NCI-H2196 treated with DMSO at 0.1 percent for 48 hours (cell line): ENCODE measurements around the gene PSD.
"Not testable (repeated sequence)": the region's sequence is repeated elsewhere in the genome, so short reads cannot be mapped to it uniquely, and the experiment has no call there.

Source experiments
- DNase-seq: peaks from one replicate; lab custom pipeline; 2025; ENCODE audit not compliant: unreplicated experiment; lab: John Stamatoyannopoulos, UW

PSD gene

DNA sequence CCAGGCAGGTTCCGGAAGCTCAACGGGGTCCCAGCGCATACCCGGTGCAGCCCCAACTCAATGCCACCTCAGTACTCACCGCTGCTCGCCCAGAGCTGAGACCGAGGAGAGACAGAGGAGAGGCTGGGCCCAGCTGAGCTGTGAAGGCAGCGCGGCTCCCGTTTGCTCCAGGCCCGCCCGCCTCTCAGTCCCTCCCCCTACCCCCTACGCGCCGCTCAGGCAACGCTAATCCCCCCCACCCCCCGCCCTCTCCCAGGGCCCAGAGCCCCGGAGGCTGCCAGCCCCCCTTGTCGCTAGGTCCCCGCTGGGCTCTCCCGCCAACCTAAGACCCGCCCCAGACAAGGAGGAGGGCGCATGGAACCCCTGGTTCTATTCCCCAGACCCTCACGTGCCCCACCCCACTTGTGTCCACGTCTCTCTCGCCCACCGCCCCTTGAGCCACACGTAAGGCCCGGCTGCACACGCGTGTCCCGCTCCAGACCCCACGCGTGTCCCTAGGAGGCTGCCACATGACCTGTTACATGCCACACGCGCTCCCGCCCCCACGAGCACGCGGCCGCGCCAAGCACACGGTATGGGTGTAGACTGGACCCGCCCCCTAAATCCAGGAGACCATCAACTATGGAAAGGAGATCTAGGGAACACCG is at the start of gene PSD:
Gene PSD (minus strand): TSS at position 164 of the 647 bp plus-strand sequence. CDS start 1,747 bp downstream, outside the sequence.
- peak; percentile 19 for DNase-seq

- DNase-seq, result no peak
These were observed 49.4 kb upstream of the PSD start for GRCh38 chr10:102467971-102468438.

GRCh38 chr10:102467318-102467717 is 48.7 kb upstream of the PSD start:
- DNase-seq, result no peak

DNA sequence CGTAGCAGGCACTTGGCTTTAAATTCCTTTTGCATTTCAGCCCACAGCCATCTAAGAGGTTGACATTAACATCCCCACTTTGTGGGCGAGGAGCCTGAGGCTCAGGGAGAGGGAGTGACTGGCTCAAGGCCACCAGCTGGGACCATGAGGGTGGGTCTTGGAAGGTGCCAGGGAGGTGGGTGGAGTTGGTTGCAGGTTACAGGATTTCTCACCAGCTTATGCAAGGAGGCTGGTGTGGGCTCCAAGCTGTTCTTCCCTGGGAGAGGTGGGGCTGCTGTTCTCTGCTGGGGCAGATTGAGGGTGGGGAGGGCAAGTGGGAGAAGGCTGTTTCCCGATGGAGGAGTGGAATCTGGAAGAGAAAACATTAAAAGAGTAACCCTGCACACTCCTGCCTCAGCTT is 46.9 kb upstream of the PSD start:
- DNase-seq, result no peak

DNA sequence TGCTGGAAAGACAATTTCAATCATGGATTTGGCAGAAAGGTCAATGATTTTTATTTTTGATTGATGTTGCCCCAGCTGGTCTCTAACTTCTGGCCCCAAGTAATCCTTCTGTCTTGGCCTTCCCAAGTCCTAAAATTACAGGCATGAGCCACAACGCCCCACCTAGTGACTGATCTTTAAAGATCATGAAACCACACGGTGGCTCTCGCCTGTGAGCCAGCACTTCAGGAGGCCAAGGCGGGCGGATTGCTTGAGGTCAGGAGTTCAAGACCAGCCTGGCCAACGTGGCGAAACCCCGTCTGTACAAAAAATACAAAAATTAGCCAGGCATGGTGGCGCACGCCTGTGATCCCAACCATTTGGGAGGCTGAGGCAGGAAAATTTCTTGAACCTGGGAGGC is 45.4 kb upstream of the PSD start:
- no peak for DNase-seq

DNA sequence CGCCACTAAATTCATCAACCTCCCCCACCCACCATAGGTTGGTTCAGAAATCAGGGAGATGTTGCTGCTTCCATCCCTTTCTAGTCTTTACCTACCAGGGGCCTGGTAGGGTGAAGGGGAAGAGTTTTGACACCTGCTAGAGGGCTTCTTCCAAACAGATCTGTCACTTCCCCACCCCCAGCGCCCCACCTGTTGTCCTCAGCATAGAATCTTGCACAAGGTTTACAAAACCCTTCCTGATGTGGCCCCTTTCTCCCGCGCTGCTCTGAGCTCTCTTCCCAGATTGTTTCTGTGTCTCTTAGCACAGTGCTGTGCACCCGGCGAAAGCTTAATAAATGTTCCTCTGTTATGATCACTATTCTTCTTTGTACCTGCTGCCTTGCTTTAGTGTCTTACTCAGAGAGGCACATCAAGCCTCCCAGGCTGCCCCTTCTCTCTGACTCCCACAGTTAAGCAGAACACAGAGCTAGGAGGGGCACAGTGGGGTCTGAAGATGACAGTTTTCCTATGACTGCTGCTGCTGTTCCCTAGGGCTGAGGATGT is 44.0 kb upstream of the PSD start:
- DNase-seq, result no peak

- peak; percentile 61 for DNase-seq
These were observed 42.8 kb upstream of the PSD start for GRCh38 chr10:102461187-102462054.

GRCh38 chr10:102460836-102461186 is 42.2 kb upstream of the PSD start:
- no peak for DNase-seq

GRCh38 chr10:102458656-102459055 is 40.1 kb upstream of the PSD start:
- DNase-seq, result no peak

GRCh38 chr10:102457591-102458150 is 39.1 kb upstream of the PSD start:
- DNase-seq, result no peak

DNA sequence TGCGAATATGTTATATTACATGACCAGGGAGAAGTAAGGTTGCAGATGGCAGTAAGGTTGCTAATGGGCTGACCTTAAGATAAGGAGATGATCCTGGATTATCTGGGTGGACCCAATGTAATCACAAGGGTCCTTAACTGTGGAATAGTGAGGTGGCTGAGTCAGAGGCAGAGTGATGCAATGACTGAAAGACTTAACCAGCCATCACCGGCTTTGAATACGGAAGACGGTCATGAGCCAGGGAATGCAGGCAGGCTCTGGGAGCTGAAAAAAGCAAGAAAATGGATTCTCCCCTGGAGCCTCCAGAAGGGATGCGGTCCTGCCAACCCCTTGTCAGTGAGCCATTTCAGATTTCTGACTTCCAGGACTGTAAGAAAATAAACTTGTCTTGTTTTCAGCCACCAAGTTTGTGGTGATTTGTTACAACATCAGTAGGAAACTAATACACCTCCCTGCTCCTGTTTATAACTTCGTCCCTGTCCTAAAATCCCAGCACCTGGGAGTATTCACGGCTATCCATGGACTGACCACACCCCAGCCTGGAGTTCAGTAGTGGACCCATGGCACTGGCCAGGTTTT is 37.4 kb upstream of the PSD start:
- no peak for DNase-seq

DNA sequence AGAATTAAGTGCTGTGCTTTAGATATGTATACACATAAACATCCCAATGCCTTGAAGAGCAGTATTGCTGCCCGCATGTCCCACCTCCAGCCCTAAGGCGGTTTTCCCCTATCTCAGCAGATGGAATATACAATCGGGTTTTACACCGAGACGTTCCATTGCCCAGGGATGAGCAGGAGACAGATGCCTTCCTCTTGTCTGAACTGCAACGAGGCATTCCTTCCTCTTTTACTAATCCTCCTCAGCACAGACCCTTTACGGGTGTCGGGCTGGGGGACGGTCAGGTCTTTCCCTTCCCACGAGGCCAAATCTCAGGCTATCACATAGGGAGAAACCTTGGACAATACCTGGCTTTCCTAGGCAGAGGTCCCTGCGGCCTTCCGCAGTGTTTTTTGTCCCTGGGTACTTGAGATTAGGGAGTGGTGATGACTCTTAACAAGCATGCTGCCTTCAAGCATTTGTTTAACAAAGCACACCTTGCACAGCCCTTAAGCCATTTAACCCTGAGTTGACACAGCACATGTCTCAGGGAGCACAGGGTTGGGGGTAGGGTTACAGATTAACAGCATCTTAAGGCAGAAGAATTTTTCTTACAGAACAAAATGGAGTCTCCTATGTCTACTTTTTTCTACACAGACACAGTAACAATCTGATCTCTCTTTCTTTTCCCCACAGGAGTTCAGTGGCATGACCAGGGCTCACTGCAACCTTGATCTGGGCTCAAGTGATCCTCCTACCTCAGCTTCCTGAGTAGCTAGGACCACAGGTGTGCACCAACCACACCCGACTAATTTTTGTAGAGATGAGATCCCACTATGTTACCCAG is 36.3 kb upstream of the PSD start:
- not testable (repeated sequence) for DNase-seq

- DNase-seq, result no peak
These were observed 34.9 kb upstream of the PSD start for GRCh38 chr10:102453502-102453901.

DNA sequence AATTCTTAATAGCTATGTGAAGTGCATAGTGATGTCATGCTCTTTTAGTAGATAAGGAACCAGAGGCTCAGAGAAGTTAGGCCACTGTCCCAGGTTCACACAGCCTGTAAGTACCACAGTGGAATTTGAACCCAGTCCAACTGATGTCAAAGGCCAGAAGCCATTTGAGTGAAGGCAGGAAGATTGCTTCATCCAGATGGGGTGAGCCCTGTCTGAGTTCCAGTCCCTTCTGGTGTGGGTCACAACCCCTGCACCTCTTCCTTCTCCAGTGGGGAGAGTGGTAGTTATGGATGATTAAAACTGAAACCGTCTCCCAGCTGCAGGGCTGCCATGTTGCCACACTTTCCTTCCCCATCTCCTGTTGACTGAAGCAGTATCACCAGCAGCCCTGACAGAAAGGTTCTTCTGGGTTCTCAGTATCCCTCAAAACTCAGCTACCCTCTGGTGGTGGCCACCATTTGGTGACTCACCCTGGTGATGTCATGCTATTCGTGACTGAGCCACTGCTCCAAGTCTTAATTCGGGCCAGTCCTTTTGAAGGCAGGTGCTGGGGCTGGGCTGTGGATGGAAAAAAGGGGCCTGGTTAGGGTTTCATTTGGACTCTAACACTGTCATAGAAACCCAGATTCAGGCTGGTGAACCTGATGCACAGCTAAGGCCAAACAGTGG is 34.2 kb upstream of the PSD start:
- no peak for DNase-seq

- no peak for DNase-seq
These were observed 32.8 kb upstream of the PSD start, which contains the start of gene C10orf95 for GRCh38 chr10:102451105-102451969. TSS of gene C10orf95 (minus strand) at chr10:102451543. CDS start at chr10:102451093, 450 bp downstream.

GRCh38 chr10:102450374-102451104 is 32.0 kb upstream of the PSD start:
- peak; percentile 57 for DNase-seq

- no peak for DNase-seq
These were observed 31.5 kb upstream of the PSD start for GRCh38 chr10:102450124-102450373.

DNA sequence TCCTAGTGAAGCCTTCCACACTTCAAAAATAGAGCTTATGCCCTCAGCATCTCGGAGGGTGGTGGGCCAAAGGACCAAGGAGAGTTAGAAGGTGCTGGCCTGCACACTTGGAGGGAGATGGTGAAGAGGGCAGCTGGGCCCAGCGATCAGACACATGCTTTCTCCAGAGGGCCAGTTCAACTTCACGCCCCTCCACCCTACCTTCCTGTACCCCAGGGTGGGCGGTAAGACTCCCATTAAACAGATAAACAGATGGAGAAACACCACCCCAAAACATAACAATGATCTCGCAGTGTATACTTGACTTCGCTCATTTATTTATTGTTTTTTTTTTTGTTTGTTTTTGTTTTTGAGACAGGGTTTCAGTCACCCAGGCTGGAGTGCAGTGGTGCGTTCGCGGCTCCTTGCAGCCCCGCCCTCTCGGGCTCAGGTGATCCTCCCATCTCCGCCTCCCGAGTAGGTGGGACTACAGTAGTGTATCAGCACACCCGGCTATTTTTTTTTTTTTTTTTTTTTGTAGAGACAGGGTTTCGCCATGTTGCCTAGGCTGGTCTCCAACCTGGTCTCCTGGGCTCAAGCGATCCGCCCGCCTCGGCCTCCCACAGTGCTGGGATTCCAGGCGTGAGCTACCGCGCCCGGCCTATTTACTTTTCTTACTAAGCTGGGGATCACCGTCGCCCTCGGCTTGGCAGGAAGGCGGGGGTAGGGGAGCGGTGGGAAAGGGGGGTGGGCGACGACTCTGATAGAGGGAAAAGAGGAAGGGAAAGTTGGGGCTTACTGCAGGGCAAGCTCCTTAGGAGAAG is 30.9 kb upstream of the PSD start:
- DNase-seq, result peak; percentile 22
